ENCODE measurements around the gene ZNF595. TPM values are rescaled to one million over a fixed set of nuclear protein-coding genes. Genes with fewer than 3 reads are reported as not detected.
A peak's percentile ranks its signal among the peaks of the same experiment; 100 is the strongest.

The ZNF595 gene
- polyA plus RNA-seq, 3 donors, result 0.58 to 7.3 (median 1.6) TPM

DNA sequence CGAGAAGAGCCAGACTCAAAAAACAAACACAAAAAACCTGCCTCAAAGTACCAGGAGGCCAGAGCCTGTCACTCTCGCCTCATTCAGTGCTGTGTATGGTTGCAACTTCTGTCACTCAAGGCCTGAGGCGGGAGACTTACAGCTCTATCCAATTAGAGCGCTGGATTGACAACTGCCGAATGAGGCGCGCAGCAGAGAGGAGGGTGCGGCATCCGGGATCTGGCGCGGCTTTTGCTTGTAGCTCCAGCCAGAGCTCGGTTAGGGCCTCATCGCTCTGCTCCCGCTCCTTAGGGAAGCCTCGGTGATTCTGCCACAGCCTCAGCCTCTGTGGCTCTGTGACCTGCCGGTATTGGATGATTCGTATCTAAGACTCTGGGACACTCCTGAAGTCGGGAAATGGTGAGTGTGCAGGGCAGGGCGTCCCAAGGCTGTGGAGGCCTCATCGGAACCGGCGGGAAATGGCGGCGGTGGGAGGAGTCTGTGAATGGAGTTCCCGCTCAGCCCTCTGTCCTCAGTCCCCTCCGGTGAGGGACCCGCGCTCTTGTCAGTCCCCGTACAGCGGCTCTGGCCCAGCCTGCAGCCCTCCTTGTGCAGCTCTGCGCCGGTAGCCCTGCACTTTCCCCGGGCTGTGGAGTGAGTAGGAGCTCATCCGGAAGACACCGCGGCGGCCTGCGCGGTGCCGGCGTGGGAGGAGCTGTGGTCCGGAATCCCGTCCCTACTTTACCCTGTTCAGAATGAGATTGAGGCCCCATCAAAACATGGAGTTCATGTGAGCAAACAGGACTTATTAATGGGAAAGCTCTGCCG, 71.4 kb downstream of the ZNF595 start, which contains the start of gene ZNF718:
ZNF718 (plus strand) TSS at position 227 of the 807 bp plus-strand sequence; CDS start at position 397, 170 bp downstream.
- Histone ChIP-seq H3K27ac (ENCODE audit: low read depth in 1 of 2, low read length in 2 of 2) (peak within 1 kb of the TSS; percentile 72 to 90), H2AFZ (ENCODE audit: insufficient read depth, low read depth, low read length, poor library complexity, severe bottlenecking) (peak within 1 kb of the TSS; percentile 95), H3K4me2 (replicated peaks; ENCODE audit: extremely low read depth, low read length, poor library complexity, severe bottlenecking) (peak within 1 kb of the TSS; percentile 90), H3K4me1 (ENCODE audit: control insufficient read depth in 1 of 2, insufficient read depth in 2 of 2, low read length in 2 of 2) (peaks cover 27 to 44% of the 10 kb centered on the region in 2 donors), H3K27me3 (ENCODE audit: control insufficient read depth in 2 of 2, insufficient read depth in 2 of 2, low read length in 2 of 2) (no peaks in the 10 kb centered on the region), H3K79me2 (ENCODE audit: insufficient read depth, low read length) (peaks cover 53% of the 10 kb centered on the region), H3K9ac (ENCODE audit: insufficient read depth, low read length, poor library complexity, severe bottlenecking) (peak within 1 kb of the TSS; percentile 77), H4K20me1 (ENCODE audit: insufficient read depth, low read length) (no peaks in the 10 kb centered on the region), H3K36me3 (replicated peaks in 1 of 2; ENCODE audit: control insufficient read depth in 1 of 2, insufficient read depth in 2 of 2, low read length in 2 of 2) (peaks cover 11 to 35% of the 10 kb centered on the region in 2 donors), H3K4me3 (replicated peaks in 1 of 3; ENCODE audit: low read depth in 2 of 3, low read length in 3 of 3) (peak within 1 kb of the TSS; percentile 51 to 98 (median 94)), H3K9me3 (replicated peaks in 1 of 2; ENCODE audit: control insufficient read depth in 1 of 2, insufficient read depth in 1 of 2, low read length in 2 of 2) (peaks cover 68 to 75% of the 10 kb centered on the region in 2 donors)
- DNase-seq, result peak; percentile 87 to 90 (median 89)
- H3K4me3 Mint-ChIP-seq, result peak within 1 kb of the TSS; percentile 98 to 100
- 3% methylated on average over 39 of the region's 44 CpGs for WGBS (ENCODE audit: insufficient coverage)
- peak within 1 kb of the TSS; percentile 88 to 98 (median 95) for H3K27ac Mint-ChIP-seq
- peaks cover 38% of the 10 kb centered on the region for H3K4me1 Mint-ChIP-seq
- intact Hi-C loops (cut with micrococcal nuclease), result loop anchor here (1.0 to 5.0 kb wide), 2 partner anchors 9 to 213 kb away; partner anchors contain the start of gene ZNF141 (in 1 of the 2)
- H3K36me3 Mint-ChIP-seq, result peaks cover 31 to 38% of the 10 kb centered on the region in 2 donors
- H3K9me3 Mint-ChIP-seq, result peaks cover 11 to 98% (median 61%) of the 10 kb centered on the region in 7 donors
- TF ChIP-seq, protein P1, sequence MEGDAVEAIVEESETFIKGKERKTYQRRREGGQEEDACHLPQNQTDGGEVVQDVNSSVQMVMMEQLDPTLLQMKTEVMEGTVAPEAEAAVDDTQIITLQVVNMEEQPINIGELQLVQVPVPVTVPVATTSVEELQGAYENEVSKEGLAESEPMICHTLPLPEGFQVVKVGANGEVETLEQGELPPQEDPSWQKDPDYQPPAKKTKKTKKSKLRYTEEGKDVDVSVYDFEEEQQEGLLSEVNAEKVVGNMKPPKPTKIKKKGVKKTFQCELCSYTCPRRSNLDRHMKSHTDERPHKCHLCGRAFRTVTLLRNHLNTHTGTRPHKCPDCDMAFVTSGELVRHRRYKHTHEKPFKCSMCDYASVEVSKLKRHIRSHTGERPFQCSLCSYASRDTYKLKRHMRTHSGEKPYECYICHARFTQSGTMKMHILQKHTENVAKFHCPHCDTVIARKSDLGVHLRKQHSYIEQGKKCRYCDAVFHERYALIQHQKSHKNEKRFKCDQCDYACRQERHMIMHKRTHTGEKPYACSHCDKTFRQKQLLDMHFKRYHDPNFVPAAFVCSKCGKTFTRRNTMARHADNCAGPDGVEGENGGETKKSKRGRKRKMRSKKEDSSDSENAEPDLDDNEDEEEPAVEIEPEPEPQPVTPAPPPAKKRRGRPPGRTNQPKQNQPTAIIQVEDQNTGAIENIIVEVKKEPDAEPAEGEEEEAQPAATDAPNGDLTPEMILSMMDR (IDR thresholded peaks at IDR 0.05), result no peak
- H3K27me3 Mint-ChIP-seq (ENCODE audit: low read depth in 3 of 3), result peaks cover 0 to 5% (median 1%) of the 10 kb centered on the region in 3 donors

DNA sequence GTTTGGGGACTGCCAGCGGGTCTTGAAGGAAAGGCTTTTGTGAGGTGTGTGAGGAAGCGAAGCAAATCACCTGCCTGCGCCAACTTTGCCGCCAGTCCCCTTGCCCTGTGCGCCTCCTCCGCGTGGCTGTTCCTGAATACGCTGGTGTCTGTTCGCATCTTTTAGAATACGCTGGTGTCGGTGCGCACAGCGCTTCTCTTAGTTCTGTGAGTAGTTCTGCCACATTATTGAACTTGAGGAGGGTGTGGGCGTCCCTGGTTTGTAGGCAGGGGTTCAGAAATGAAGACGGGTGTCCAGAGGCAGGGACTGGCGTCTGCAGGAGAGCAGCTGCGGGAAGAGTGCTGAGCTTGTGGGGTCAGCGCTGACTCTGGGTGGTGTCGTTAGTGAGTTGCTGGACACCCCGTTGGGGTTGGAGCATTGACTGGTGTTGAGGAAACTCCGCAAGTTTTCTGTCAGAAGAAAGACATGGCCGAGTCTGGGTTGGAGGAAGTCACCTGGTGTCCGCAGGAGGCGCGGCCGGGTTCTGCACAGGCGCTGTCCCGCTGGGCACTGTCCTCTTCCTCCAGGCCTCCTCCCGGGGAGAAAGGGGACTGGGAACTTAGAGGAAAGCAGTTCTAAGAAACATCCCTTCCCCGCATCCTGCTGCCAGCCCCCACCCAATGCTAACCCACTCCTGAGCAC, 72.1 kb downstream of the ZNF595 start:
- H4K20me1 ChIP-seq (ENCODE audit: insufficient read depth, low read length), result no peaks in the 10 kb centered on the region
- H3K4me3 Mint-ChIP-seq, result peak overlapping the region; percentile 98 to 100
- H3K27ac ChIP-seq (ENCODE audit: low read depth in 1 of 2, low read length in 2 of 2), result peak overlapping the region; percentile 72 to 90
- WGBS (ENCODE audit: insufficient coverage), result 6% methylated on average over 28 of the region's 30 CpGs
- TF ChIP-seq, protein P1 (IDR thresholded peaks at IDR 0.05), result no peak
- H3K4me3 ChIP-seq (replicated peaks in 1 of 3; ENCODE audit: low read depth in 2 of 3, low read length in 3 of 3), result peak overlapping the region; percentile 51 to 98 (median 94)
- no peaks in the 10 kb centered on the region for H3K27me3 ChIP-seq (ENCODE audit: control insufficient read depth in 2 of 2, insufficient read depth in 2 of 2, low read length in 2 of 2)
- peaks cover 11 to 97% (median 63%) of the 10 kb centered on the region in 7 donors for H3K9me3 Mint-ChIP-seq
- peaks cover 36 to 46% of the 10 kb centered on the region in 2 donors for H3K36me3 Mint-ChIP-seq
- peaks cover 0 to 5% (median 1%) of the 10 kb centered on the region in 3 donors for H3K27me3 Mint-ChIP-seq (ENCODE audit: low read depth in 3 of 3)
- intact Hi-C loops (cut with micrococcal nuclease), result loop anchor here in 1 of 2 donors (1.0 kb wide), 1 partner anchor 8 kb away; no protein-coding TSS in a partner anchor
- peak overlapping the region; percentile 77 for H3K9ac ChIP-seq (ENCODE audit: insufficient read depth, low read length, poor library complexity, severe bottlenecking)
- peaks cover 11 to 43% of the 10 kb centered on the region in 2 donors for H3K36me3 ChIP-seq (replicated peaks in 1 of 2; ENCODE audit: control insufficient read depth in 1 of 2, insufficient read depth in 2 of 2, low read length in 2 of 2)
- peak overlapping the region; percentile 82 to 98 (median 95) for H3K27ac Mint-ChIP-seq
- DNase-seq, result peak in 2 of 3 donors; percentile 5 to 15
- H3K4me1 Mint-ChIP-seq, result peaks cover 38% of the 10 kb centered on the region
- peaks cover 53% of the 10 kb centered on the region for H3K79me2 ChIP-seq (ENCODE audit: insufficient read depth, low read length)
- peaks cover 68 to 69% of the 10 kb centered on the region in 2 donors for H3K9me3 ChIP-seq (replicated peaks in 1 of 2; ENCODE audit: control insufficient read depth in 1 of 2, insufficient read depth in 1 of 2, low read length in 2 of 2)
- peak overlapping the region; percentile 90 for H3K4me2 ChIP-seq (replicated peaks; ENCODE audit: extremely low read depth, low read length, poor library complexity, severe bottlenecking)
- peak overlapping the region; percentile 95 for H2AFZ ChIP-seq (ENCODE audit: insufficient read depth, low read depth, low read length, poor library complexity, severe bottlenecking)
- H3K4me1 ChIP-seq (ENCODE audit: control insufficient read depth in 1 of 2, insufficient read depth in 2 of 2, low read length in 2 of 2), result peaks cover 27 to 44% of the 10 kb centered on the region in 2 donors
